ENCODE data around the gene TRERF1. TPM values are rescaled to one million over a fixed set of nuclear protein-coding genes. Genes with fewer than 3 reads are reported as not detected.

TRERF1 gene
- total RNA-seq, 1 donor from 2014 or later = 13.2 TPM

GRCh38 chr6:42241915-42242314, 209.8 kb downstream of the TRERF1 start:
- Mint-ChIP-seq H3K27ac (no peak overlapping the region), H3K9me3 (no peaks in the 10 kb centered on the region), H3K27me3 (no peaks in the 10 kb centered on the region), H3K36me3 (peaks cover 31% of the 10 kb centered on the region), H3K4me1 (ENCODE audit: unreplicated experiment) (no peaks in the 10 kb centered on the region), H3K4me3 (no peak overlapping the region)
- TF ChIP-seq, protein P1, sequence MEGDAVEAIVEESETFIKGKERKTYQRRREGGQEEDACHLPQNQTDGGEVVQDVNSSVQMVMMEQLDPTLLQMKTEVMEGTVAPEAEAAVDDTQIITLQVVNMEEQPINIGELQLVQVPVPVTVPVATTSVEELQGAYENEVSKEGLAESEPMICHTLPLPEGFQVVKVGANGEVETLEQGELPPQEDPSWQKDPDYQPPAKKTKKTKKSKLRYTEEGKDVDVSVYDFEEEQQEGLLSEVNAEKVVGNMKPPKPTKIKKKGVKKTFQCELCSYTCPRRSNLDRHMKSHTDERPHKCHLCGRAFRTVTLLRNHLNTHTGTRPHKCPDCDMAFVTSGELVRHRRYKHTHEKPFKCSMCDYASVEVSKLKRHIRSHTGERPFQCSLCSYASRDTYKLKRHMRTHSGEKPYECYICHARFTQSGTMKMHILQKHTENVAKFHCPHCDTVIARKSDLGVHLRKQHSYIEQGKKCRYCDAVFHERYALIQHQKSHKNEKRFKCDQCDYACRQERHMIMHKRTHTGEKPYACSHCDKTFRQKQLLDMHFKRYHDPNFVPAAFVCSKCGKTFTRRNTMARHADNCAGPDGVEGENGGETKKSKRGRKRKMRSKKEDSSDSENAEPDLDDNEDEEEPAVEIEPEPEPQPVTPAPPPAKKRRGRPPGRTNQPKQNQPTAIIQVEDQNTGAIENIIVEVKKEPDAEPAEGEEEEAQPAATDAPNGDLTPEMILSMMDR (conservative IDR thresholded peaks at IDR 0.05) = no peak
- DNase-seq (ENCODE audit: extremely low spot score, unreplicated experiment) = no peak

DNA sequence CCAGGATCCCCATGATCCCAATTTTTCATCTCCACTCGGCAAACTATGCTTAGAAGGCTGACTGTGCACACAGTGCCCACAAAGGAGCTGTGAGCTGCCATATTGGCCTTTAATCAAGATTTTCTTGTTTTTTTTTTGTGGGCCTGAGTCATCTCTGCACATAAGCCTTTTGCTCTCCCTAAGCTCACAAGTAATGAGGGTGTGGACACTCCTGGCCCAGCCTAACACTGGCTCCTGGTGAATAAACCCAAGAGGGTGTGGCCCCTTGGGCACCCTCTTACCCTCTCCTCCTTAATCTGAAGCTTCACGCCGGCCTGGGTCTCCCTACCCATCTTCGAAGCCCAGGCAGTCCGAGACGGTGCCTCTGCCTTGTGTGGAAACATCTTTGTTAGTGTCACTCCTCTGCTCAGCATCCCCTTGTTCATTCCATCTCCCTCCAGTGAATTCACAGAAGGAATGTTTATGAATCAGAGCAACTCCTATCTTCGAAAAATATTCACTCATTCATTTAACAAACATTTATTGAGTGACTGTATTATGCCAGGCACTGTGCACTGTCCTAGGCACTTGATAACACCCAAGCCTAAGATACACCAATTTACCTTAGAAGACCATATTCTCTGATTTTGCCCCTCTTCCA, 211.9 kb downstream of the TRERF1 start:
- Mint-ChIP-seq H3K27ac (peak overlapping the region; percentile 76), H3K9me3 (no peaks in the 10 kb centered on the region), H3K36me3 (peaks cover 39% of the 10 kb centered on the region), H3K4me1 (ENCODE audit: unreplicated experiment) (no peaks in the 10 kb centered on the region), H3K4me3 (no peak overlapping the region), H3K27me3 (no peaks in the 10 kb centered on the region)
- no peak for DNase-seq (ENCODE audit: extremely low spot score, unreplicated experiment)
- TF ChIP-seq, protein P1 (conservative IDR thresholded peaks at IDR 0.05) = no peak

GRCh38 chr6:42239333-42239732, 212.4 kb downstream of the TRERF1 start:
- Mint-ChIP-seq H3K9me3 (no peaks in the 10 kb centered on the region), H3K27ac (peak overlapping the region; percentile 76), H3K36me3 (peaks cover 36% of the 10 kb centered on the region), H3K27me3 (no peaks in the 10 kb centered on the region), H3K4me1 (ENCODE audit: unreplicated experiment) (no peaks in the 10 kb centered on the region), H3K4me3 (no peak overlapping the region)
- TF ChIP-seq, protein P1 (conservative IDR thresholded peaks at IDR 0.05) = no peak
- DNase-seq (ENCODE audit: extremely low spot score, unreplicated experiment) = no peak

DNA sequence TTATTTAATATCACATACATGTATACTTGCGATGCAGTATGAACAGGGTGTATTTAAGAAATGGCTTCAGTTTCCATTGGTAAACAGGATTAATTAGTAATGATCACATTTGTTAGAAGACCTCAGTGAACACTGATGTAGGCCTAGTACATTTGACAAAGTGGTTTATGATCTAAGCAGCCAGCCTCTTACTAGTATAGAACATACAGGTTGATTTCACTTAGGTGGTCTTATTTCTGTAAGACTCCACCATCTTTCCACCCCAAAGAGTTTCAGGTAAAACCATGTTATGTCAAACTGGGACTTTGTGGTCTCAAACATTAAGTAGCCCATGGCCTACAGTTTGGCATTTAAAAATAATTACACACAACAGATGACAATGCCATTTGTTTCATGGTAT, 213.9 kb downstream of the TRERF1 start:
- TF ChIP-seq, protein P1 (conservative IDR thresholded peaks at IDR 0.05) = no peak
- H3K4me1 Mint-ChIP-seq (ENCODE audit: unreplicated experiment) = no peaks in the 10 kb centered on the region
- no peak for DNase-seq (ENCODE audit: extremely low spot score, unreplicated experiment)
- H3K4me3 Mint-ChIP-seq = no peak overlapping the region
- peaks cover 38% of the 10 kb centered on the region for H3K36me3 Mint-ChIP-seq
- H3K9me3 Mint-ChIP-seq = no peaks in the 10 kb centered on the region
- H3K27ac Mint-ChIP-seq = no peak overlapping the region
- no peaks in the 10 kb centered on the region for H3K27me3 Mint-ChIP-seq

- peak overlapping the region; percentile 29 for H3K27ac Mint-ChIP-seq
- no peaks in the 10 kb centered on the region for H3K4me1 Mint-ChIP-seq (ENCODE audit: unreplicated experiment)
- no peak for DNase-seq (ENCODE audit: extremely low spot score, unreplicated experiment)
- H3K27me3 Mint-ChIP-seq = no peaks in the 10 kb centered on the region
- no peak overlapping the region for H3K4me3 Mint-ChIP-seq
- TF ChIP-seq, protein P1 (conservative IDR thresholded peaks at IDR 0.05) = no peak
- H3K36me3 Mint-ChIP-seq = peaks cover 33% of the 10 kb centered on the region
- no peaks in the 10 kb centered on the region for H3K9me3 Mint-ChIP-seq
These were observed 214.8 kb downstream of the TRERF1 start for GRCh38 chr6:42236682-42237473.
